HG03025 (cell line): ENCODE data around the gene SH3BGRL2.
"Not testable (repeated sequence)": the region's sequence is repeated elsewhere in the genome, so short reads cannot be mapped to it uniquely, and the experiment has no call there.

Experiments used
- ATAC-seq: cut with Tn5 transposase; IDR thresholded peaks from one replicate; pipeline ENCODE4 v1.9.1; 2021; ENCODE audit warnings: mild to moderate bottlenecking, moderate library complexity; ENCODE audit not compliant: unreplicated experiment, low FRiP score

The SH3BGRL2 gene

DNA sequence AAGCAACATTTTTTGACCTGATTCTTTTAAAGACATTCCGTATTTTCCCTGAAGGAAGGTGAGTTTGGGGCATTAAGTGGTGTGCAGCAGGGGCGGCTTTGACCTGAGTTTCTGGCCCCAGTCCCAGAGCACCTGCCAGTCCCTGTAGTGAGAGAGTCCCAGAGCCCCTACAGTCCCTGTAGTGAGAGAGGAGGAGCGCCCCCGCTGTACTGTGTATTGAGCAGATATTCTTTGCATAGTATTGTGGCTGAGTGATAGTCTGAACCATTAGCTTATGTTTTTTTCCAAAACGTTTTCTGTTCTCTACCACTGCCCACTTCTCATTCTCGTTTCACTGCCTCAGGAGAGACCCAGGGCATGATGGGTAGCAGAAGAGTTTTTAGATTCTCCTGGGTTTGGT lies 17.2 kb upstream of the SH3BGRL2 start:
- ATAC-seq: no peak

DNA sequence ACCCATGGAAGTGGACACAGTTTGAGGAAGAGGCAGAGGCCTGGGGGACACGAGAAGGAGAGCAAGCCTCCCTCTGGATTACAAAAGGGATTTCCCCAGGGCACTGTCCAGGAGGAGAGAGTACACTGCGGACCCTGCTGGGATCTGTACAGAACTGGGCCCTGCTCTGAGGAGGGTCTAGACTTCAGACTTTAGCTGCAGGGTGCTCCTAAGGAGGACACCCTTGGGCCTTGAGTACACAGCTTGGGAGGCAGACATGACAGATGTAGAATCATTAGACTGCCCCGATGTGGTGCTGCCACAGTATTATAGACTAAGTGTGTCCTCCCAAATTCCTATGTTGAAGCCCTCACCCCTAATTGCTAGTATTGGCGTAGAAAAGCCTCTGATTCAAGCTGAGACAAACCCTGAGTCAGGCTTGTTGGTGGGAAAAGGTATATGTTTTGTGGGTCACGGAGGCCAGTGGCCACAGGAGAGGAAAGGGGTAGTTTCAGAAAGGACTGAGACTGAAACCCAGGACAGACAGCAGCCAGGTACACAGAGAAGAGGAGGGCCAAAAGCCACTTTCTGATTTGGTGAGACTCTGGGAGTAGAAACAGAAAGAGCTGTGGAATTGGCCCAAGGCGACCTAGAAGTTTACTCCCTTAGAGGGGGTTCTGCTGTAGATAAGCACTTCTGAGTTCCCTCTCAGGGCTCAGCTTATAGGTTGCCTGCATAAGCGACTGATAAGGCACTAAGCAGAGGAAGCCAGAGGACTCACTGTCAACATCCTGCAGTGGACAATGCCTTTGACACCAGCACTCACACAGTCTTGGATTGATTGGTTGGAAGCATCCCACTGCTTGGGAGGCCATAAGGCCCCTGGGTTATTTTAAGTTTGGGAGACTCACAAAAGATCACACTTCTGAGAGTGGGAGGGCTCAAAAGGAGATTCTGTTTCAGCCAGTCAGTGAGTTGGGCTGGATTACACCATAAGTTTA lies 16.5 kb upstream of the SH3BGRL2 start:
- ATAC-seq: peak; percentile 77

DNA sequence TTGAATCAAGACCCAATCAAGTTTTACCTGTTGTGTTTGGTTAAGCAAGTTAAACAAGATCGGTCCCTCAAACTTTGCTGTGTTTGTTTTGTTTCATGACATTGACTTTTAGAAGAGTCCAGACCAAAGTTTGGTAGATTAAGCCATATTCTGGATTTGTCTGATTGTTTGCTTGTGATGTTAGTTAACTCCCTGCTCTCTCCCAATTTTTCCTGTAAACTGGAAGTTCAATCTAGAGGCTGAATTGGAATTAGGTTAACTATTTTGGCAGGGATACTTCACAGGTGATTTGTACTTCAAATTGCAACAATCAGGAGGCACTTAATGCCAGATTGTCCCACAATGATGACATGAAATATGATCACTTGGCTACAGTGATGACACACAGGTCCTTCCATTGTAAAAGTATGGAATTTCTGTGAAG lies 13.6 kb upstream of the SH3BGRL2 start:
- ATAC-seq: no peak

DNA sequence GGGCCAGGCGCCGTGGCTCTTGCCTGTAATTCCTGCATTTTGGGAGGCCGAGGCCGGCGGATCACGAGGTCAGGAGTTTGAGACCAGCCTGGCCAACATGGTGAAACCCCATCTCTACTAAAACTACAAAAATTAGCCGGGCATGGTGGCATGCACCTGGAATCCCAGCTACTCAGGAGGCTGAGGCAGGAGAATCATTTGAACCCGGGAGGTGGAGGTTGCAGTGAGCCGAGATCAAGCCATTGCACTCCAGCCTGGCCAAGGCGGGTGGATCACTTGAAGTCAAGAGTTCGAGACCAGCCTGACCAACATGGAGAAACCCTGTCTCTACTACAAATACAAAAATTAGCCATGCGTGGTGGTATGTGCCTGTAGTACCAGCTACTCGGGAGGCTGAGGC lies 12.7 kb upstream of the SH3BGRL2 start:
- ATAC-seq: not testable (repeated sequence)

DNA sequence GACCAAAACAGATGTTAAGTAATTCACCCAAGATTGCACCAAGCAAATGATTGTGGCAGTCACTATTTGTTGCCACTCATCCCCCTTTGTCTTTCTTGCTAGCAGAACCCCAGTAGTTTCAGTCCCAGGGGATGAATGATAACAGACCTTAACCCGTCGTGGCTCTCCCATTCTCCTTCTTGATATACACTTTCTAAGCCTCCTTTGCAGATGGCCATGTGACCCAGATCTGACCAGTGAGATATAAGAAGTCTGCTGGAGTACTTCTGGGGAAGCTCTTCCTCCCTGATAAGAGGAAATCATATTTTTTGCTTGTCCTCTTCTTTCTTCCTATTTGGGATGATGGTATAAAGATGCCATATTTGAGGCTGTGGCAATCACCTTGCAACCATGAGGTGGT lies 9.6 kb upstream of the SH3BGRL2 start:
- ATAC-seq: no peak

DNA sequence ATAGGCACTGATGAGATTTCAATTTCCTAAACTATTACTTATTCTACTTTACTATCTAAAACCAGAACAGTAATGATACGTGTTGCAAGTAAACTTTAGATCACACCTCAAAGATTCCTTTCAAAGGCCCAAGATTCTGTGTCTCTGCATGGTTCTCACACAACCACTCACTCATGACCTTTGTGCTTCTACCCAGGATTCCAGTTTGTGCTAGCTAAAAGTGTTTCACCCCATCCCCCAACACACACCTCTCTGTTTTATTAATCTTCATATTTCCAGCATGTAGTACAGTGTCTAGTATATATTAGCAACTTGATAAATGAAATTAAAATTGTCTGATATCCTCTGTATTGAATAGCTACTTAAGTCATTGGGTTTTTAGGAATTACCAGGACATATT lies 8.8 kb upstream of the SH3BGRL2 start:
- ATAC-seq: no peak

DNA sequence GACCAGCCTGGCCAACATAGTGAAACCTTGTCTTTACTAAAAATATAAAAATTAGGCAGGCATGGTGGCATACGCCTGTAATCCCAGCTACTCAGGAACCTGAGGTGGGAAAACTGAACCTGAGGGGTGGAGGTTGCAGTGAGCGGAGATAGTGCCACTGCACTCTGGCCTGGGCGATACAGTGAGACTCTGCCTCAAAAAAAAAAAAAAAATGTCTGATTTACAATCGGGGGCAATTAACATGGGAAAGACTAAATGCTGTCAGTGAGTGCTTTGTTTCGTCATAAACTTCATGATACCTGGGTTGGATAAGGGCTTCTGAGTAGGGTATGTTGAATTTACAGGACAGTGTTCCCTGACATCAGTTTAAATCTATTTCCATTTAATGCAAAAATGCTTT lies 8.0 kb upstream of the SH3BGRL2 start:
- no peak for ATAC-seq

DNA sequence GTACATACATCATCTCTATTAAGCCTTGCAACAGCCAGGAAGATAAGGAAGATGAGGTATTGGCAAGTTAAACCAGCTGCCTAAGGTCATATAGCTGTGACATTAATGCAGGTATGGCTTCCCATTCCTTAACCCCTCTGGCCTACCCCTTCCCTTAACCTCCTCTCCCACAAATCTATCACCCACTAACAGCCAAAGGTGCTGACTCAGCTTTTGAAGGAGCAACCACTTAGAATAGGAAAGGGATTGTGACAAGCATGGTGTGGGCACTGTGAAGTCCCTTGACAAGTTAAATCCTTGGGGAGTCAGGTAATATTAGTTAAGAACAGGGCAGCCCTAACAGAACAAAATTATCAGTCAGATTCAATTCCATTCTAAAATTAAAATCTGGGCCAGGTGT lies 5.4 kb upstream of the SH3BGRL2 start:
- no peak for ATAC-seq

DNA sequence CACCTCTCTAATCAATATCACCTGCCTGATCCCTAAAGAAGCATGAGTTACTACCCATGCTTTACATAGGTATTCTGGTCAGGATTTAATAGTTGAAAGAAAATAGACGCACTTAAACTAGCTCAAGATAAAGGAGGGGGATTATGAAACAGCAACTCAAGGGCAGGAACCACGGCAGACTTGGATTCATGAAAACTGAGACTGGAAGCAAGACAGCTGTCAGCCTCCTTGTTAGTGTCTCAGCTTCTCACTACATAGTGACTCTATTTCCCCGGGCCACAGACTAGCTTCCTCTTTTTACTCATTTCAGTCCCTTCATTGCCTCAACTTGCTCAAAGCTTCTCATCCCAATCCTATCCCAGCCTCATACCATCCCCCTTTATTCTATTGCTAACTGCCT lies 4.3 kb upstream of the SH3BGRL2 start:
- no peak for ATAC-seq

DNA sequence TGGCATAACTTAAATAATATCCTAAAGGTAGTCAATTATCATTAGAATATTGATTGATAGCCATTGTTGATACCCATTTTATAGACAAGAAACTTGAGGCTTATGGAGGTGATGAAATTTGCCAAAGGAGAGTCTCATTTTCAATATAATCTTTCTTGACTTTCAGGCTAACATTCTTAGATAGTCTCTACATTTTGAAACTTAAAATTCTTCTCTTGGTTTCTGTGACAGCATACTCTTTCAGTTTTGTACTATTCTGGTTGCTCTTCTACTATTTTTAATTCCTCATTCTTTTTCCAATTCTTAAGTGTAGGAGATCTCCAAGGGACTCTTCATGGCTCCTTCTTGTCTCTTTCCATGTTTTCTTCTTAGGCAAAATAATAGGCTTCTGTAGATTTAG lies 3.7 kb upstream of the SH3BGRL2 start:
- no peak for ATAC-seq

DNA sequence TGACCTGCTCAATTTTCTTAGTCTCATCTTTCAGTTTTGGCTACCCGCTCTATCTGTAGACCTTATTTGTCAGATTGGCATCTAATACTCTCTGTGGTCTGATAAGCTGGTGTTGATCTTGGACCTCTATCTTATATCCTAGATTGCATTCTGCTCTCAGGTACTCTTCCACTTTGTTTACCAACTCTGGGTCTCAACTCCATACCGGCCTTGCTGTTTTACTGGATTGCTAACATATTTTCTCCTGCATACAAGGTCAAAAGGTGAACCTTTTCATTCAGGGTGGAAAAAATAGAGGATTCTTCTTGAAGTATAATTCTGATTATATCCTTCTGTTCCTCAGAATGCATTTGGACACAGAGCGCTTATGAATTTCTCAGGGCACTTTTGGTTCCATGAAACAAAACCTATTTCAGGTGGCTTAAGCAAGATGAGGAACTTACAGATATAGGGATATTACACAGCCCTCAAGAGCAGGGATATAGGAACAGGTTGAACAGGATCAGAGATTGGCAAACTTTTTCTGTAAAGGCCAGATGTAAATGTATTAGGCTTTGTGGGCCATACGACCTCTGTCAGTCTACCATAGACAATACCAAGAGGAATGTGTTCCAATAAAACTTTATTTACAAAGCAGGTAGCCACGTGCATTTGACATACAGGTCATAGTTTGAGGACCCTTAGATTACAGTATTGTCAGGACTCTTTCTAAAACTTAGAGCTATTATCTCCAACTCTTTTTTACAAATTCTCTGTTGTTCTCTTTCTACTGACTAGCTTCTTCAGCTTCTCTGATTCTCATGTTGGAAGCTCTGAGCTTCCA lies 2.5 kb upstream of the SH3BGRL2 start:
- no peak for ATAC-seq

DNA sequence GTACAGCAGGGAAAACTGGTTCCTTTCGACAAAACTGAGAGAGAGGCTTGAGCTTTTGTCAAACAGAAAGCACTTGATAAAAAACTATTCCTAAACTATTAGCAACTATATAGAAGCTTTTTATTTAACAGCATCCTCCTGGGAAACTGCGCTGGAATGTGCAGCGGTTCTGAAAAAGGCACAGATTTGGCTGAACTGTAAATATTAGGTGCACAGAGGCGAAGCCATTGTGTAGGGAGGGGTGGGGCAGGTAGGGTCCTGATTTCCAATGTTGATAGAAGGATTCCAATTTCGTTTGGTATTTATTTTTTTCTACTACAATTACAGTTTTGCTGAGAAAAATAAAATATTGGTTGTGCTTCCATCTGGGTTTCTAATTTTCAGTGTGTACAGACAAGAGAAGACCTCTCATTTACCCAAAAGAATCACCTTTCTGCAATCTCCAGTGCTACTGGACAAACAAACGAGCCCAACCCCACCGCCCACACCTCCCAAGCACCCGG lies 698 bp upstream of the SH3BGRL2 start:
- ATAC-seq: no peak

DNA sequence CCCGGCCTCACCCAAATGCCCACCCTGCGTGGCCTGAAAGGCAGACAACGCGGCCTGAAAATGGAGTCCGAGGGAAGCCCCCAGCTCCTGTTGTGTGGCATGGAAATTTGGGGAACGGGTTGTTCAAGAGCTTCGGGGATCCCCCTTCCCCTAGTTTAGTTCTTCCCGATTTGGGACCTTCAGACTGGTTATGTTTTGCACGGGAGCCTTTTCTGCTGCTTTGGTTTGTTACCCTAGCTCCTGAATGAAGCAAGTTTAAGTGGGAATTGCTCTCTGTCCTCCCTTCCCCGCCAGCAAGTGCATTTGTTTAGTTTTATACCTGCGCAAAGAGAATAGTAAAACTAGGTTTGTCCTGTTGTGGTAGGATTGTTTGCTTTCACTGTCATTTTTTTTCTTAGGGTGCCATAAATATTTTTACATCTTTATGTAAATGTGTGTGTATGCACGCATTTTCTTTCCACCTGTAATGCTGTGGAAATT lies 604 bp downstream of the SH3BGRL2 start:
- no peak for ATAC-seq

DNA sequence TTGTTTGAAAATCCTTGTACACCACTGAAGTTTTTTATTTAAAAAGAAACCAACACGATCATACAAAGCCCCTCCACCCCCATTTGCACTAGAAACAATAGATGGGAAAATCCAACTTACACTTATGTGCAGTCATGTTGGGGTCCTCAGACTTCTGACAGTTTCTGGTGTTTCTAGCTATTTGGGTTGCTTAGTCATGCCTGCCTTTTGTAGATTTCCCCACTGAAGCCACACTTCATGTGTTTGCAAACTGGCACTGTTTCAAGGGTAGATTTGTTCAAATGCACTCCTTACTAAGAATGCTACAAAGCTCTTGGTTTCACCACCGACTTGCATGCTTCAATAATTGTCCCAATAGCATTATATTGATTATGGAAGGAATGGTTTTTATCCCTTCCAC lies 1.5 kb downstream of the SH3BGRL2 start:
- no peak for ATAC-seq

DNA sequence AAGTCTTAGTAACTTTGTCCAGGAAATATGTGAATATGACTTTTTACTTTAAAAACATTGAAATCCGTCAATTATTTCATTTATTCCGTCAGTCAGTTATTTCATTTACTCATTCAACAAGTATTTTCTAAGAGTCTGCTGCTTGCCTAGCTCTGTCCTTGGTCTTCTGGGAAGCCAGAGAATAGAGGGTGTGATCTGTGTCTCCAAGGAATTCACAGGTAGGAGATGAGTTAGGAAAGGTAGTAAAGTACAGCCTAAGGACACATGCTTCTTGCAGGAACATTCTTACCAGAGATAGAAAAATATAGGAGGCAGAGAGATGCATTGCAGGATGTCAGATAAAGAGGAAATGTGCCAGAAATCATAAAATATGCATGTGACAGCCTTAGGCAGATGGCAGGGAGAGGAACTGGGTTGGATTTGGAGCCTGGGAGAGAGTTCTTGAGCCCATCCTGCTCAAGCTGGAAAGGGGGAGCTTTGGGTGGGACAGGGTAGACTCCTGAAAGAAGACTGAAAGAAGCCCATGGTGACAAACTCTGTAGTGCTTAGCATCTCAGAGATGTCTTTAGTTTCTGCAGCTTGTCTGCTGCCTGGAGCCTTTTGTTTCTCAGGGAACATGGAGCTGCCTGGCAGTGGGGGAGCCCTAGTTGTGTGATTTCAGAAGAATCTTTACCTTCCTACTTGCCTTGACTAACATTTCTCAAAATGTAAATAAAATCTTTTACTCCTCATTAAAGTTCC lies 3.5 kb downstream of the SH3BGRL2 start:
- no peak for ATAC-seq

DNA sequence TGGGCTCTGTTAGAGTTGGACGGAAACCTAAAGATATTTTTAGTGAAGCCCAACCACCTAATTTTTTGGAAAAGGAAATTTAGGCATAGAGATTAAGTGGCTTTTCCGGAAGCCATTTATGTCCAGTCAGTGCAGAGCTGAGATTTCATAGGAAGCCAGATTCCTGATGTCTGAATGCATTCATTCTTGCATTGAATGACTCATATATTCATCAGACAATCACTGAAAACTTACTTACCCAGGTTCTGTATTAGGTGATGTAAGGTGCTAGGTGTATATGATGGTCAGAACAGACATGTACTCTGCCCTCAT lies 4.1 kb downstream of the SH3BGRL2 start:
- no peak for ATAC-seq

DNA sequence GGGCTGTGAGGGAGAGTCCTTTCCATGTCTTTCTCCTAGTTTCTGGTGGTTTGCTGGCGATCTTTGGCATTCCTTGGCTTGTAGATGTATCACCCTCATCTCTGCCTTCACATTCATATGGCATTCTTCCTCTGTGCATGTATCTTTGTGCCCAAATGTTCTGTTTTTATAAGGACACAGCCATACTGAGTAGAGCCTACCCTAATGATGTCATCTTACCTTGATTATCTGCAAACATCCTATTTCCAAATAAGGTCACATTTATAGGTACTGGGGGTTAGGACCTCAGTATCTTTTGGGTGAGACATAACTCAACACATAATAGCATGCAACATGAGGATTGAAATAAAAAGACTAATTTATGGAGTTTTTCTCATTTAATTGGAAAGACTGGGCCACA lies 5.5 kb downstream of the SH3BGRL2 start:
- ATAC-seq: no peak

DNA sequence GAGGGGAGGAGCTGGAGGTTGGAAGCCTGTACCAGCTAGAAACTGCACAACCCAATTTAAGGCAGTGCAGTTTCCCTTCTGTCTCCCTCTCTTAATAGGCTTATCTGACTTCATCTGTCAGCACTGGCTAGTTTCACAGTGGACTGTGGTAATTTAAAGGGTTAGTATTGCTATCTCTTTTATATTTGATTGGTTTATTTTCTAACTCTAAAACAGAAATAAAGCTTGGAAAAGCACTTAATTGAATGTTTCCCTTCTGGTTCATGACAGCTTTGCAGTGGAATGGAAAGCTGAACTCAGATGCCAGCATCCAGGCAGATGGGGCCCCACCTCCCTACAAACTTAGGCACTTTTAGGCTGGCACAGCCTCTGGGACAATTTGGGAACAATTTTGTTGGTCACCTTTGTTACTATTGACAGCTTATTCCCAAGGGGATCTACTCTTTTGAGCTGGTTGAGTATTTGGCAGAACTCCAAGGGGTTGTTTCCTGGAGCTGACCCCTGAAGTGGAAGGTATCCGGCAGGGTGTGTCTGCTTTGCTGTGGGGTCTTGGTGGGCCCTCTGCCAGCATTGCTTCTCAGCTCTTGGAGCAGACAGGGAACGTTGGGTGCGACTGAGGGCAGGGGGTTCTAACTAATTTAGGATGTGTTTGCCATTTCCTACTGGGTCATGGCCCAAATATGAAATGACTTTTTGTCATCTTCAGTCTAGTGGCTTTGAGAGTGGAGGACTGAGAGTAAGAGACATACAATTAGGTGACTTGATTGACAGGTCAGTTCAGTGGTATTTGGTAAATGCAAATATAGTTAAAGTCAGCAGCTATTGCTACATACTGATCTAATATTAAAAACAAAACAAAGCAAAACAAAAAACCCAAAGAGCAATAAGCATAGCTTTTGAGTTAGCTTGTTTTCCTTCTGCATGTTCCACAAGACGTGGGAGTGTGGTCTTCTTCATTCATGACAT lies 9.3 kb downstream of the SH3BGRL2 start:
- ATAC-seq: no peak

DNA sequence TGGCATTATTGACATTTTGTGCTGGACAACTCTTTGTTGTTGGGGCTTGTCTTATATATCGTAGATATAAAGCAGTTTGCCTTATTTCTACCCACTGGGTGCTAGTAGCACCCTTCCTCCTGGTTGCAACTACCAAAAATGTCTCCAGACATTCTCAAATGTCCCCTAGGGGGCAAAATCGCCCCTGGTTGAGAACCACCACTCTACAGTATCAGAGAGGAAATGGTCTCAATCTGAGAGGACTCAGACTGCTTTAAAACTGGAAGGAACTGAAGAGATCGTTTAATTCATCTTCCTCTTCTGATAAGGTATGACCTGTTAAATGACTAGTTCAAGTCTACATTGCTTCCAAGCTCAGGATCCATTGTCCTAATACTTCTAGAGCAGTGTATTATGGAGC lies 14.9 kb downstream of the SH3BGRL2 start:
- no peak for ATAC-seq

DNA sequence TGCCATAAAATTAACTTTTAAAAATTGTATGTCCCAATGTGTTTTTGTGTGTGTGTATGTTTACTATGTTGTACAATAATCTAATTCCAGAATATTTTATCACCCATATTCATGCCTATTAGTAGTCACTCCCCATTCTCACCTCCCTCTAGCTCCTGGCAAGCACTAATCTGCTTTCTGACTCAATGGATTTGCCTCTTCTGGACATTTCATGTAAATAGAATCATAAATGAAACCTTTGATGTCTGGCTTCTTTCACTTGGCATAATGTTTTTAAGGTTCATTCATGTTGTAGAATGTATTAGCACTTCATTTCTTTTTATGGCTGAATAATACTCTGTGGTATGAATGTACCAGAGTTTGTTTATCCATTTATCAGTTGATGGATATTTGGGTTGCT lies 15.4 kb downstream of the SH3BGRL2 start:
- no peak for ATAC-seq
